Mesendoderm (in vitro differentiated cells): ENCODE results near the gene LOXL3.
A peak's percentile ranks its signal among the peaks of the same experiment; 100 is the strongest.

Experiments
- DNase-seq: peaks from one replicate; pipeline ENCODE4 v3.0.0; 2013
- H2AK5ac ChIP-seq: 2 replicates; pipeline ENCODE4 v1.6.1; 2013; ENCODE audit warnings: low read length, inconsistent platforms
- H2BK120ac ChIP-seq: 2 replicates; pipeline ENCODE4 v1.6.1; 2013; ENCODE audit warnings: low read depth, mild to moderate bottlenecking, low read length, moderate library complexity, mixed read lengths
- H2BK15ac ChIP-seq: replicated peaks from 2 replicates; pipeline ENCODE4 v1.6.1; 2013; ENCODE audit warnings: low read depth, mild to moderate bottlenecking, moderate library complexity
- H2BK5ac ChIP-seq: 2 replicates; pipeline ENCODE4 v1.6.1; 2013; ENCODE audit warnings: low read length, inconsistent platforms
- H3K18ac ChIP-seq: 2 replicates; pipeline ENCODE4 v1.6.1; 2013; ENCODE audit warnings: mild to moderate bottlenecking, low read length, mixed read lengths
- H3K23ac ChIP-seq: one replicate; pipeline ENCODE4 v1.6.1; 2013; ENCODE audit warnings: low read length
- H3K27ac ChIP-seq: 2 replicates; pipeline ENCODE4 v1.5.1; 2013; ENCODE audit warnings: low read depth, mild to moderate bottlenecking, inconsistent platforms, low read length, moderate library complexity
- H3K27me3 ChIP-seq: 2 replicates; pipeline ENCODE4 v1.6.1; 2013; ENCODE audit warnings: low read length, control low read depth, mild to moderate bottlenecking, inconsistent platforms; ENCODE audit not compliant: insufficient read depth, poor library complexity
- H3K36me3 ChIP-seq: 2 replicates; pipeline ENCODE4 v1.6.1; 2013; ENCODE audit warnings: low read length, inconsistent platforms; ENCODE audit not compliant: control insufficient read depth, insufficient read depth
- H3K4ac ChIP-seq: one replicate; pipeline ENCODE4 v1.6.1; 2013; ENCODE audit warnings: low read depth, mild to moderate bottlenecking, low read length, moderate library complexity
- H3K4me1 ChIP-seq: 2 replicates; pipeline ENCODE4 v1.6.1; 2013; ENCODE audit warnings: low read depth, low read length, inconsistent platforms; ENCODE audit not compliant: control insufficient read depth
- H3K4me2 ChIP-seq: 2 replicates; pipeline ENCODE4 v1.6.1; 2013; ENCODE audit warnings: low read length
- H3K4me3 ChIP-seq: 2 replicates; pipeline ENCODE4 v1.5.1; 2013; ENCODE audit warnings: mild to moderate bottlenecking, low read length
- H3K56ac ChIP-seq: one replicate; pipeline ENCODE4 v1.6.1; 2013; ENCODE audit warnings: low read length
- H3K79me1 ChIP-seq: 2 replicates; pipeline ENCODE4 v1.6.1; 2013; ENCODE audit warnings: low read length, inconsistent platforms
- H3K79me2 ChIP-seq: 2 replicates; pipeline ENCODE4 v1.6.1; 2013; ENCODE audit warnings: mild to moderate bottlenecking, low read length; ENCODE audit not compliant: control insufficient read depth, insufficient read depth
- H3K9ac ChIP-seq: 2 replicates; pipeline ENCODE4 v1.6.1; 2013; ENCODE audit warnings: low read length, inconsistent platforms
- H4K5ac ChIP-seq: one replicate; pipeline ENCODE4 v1.6.1; 2013; ENCODE audit warnings: low read length
- H4K8ac ChIP-seq: one replicate; pipeline ENCODE4 v1.6.1; 2013; ENCODE audit warnings: low read depth, mild to moderate bottlenecking, control low read depth, low read length, moderate library complexity
- WGBS: extraction: QIAGEN DNeasy Blood & Tissue Kit; methylation state at CpG from one replicate; pipeline ENCODE4 v1.1.7; 2013; ENCODE audit warnings: low lambda C conversion rate, missing lambda C conversion rate; ENCODE audit not compliant: insufficient coverage; ENCODE audit errors: extremely low coverage; 5-methylcytosine and 5-hydroxymethylcytosine counted together

LOXL3 gene

DNA sequence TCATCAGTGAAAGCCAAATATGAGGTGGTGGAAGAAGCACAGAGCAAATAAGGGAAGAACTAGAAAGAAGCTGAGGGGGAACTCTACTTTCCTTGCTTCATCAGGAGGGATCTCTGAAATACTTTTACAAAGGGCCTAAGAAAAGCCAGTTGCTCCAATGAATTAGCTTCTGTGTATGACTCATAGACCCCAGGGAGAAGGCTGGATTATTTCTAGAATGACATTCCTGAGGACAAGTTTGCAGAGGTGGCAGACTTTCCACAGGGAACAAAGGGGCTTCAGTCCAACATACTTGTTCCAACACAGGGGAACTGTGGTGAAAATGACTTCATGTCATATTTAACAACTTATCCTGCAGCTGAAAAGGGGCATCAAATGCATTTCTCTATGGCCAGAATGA, 29.8 kb upstream of the LOXL3 start:
- H3K4me3 ChIP-seq = no peak overlapping the region
- H3K23ac ChIP-seq = no peak overlapping the region
- peak; percentile 84 for DNase-seq
- no peak overlapping the region for H3K56ac ChIP-seq
- H3K18ac ChIP-seq = peak overlapping the region; percentile 83
- H3K4me2 ChIP-seq = no peak overlapping the region
- H2AK5ac ChIP-seq = no peak overlapping the region
- H2BK15ac ChIP-seq = no peak overlapping the region
- H3K36me3 ChIP-seq = no peaks in the 10 kb centered on the region
- H3K4ac ChIP-seq = no peak overlapping the region
- peaks cover 3% of the 10 kb centered on the region for H3K4me1 ChIP-seq
- no peaks in the 10 kb centered on the region for H3K79me1 ChIP-seq
- no peak overlapping the region for H3K9ac ChIP-seq
- no peaks in the 10 kb centered on the region for H3K27me3 ChIP-seq
- H4K5ac ChIP-seq = no peak overlapping the region
- no peak overlapping the region for H4K8ac ChIP-seq
- no peak overlapping the region for H2BK120ac ChIP-seq
- no peak overlapping the region for H2BK5ac ChIP-seq
- no peaks in the 10 kb centered on the region for H3K79me2 ChIP-seq
- H3K27ac ChIP-seq = no peak overlapping the region

DNA sequence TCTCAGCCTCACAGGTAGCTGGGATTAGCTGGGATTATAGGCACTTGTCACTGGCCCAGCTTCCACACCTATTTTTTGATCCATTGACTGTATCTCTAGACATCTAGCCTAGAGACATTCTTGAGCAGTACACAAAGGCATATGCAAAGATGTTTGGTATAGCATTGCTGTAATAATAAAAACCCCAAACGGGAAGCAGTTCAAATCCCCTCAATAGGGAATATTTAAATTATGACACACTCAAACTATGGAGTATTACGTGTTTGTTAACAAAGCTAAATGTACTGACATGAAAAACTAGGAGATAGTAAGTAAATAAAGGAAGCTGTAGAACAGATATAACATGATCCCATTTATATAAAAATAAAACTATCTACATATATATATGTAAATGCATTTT, 28.4 kb upstream of the LOXL3 start:
- DNase-seq = no peak
- no peak overlapping the region for H3K4me3 ChIP-seq
- H3K23ac ChIP-seq = no peak overlapping the region
- no peak overlapping the region for H2BK120ac ChIP-seq
- no peak overlapping the region for H2BK15ac ChIP-seq
- H3K18ac ChIP-seq = no peak overlapping the region
- no peak overlapping the region for H3K27ac ChIP-seq
- H3K4ac ChIP-seq = no peak overlapping the region
- no peak overlapping the region for H3K9ac ChIP-seq
- no peak overlapping the region for H4K5ac ChIP-seq
- no peak overlapping the region for H3K4me2 ChIP-seq
- no CpG with 5 or more reads among the region's 2 CpGs for WGBS
- H3K79me1 ChIP-seq = no peaks in the 10 kb centered on the region
- H3K27me3 ChIP-seq = no peaks in the 10 kb centered on the region
- H4K8ac ChIP-seq = no peak overlapping the region
- no peaks in the 10 kb centered on the region for H3K79me2 ChIP-seq
- H2AK5ac ChIP-seq = no peak overlapping the region
- no peak overlapping the region for H3K56ac ChIP-seq
- H2BK5ac ChIP-seq = no peak overlapping the region
- H3K4me1 ChIP-seq = peaks cover 3% of the 10 kb centered on the region
- H3K36me3 ChIP-seq = no peaks in the 10 kb centered on the region

DNA sequence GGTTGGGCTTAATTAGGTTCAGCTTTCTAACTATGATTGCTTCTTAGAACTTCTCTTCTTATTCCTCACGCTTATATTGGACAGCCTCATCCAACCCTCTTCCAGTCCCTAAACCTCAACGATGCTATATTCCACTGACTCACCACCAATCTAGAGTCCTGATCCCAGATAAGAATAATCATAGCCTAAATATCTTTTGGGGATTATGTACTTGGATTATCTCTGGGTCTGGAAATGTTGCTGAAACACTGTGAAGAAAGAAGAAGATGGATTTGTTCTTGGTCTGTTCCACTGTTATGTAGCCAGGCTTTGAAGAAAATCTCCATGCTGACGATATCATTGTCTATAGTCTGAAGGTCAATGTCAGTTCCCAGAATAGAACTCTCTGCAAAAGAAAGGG, 27.7 kb upstream of the LOXL3 start:
- Histone ChIP-seq H4K8ac (no peak overlapping the region), H3K27ac (no peak overlapping the region), H3K79me2 (no peaks in the 10 kb centered on the region), H3K4me3 (no peak overlapping the region), H2BK120ac (no peak overlapping the region), H3K79me1 (no peaks in the 10 kb centered on the region), H3K36me3 (no peaks in the 10 kb centered on the region), H3K27me3 (no peaks in the 10 kb centered on the region), H3K56ac (no peak overlapping the region), H4K5ac (no peak overlapping the region), H3K4me2 (no peak overlapping the region), H3K9ac (no peak overlapping the region), H2BK5ac (no peak overlapping the region), H3K4ac (no peak overlapping the region), H2BK15ac (no peak overlapping the region), H3K23ac (no peak overlapping the region), H3K18ac (no peak overlapping the region), H2AK5ac (no peak overlapping the region), H3K4me1 (peaks cover 3% of the 10 kb centered on the region)
- no peak for DNase-seq
- no CpG with 5 or more reads among the region's 3 CpGs for WGBS

- H3K79me2 ChIP-seq = no peaks in the 10 kb centered on the region
These were observed 24.7 kb upstream of the LOXL3 start for GRCh38 chr2:74578408-74578807.

GRCh38 chr2:74577448-74577847, 23.7 kb upstream of the LOXL3 start:
- Histone ChIP-seq H4K8ac (no peak overlapping the region), H3K27me3 (no peaks in the 10 kb centered on the region), H3K36me3 (no peaks in the 10 kb centered on the region), H3K4me1 (no peaks in the 10 kb centered on the region), H3K79me2 (no peaks in the 10 kb centered on the region), H3K18ac (no peak overlapping the region), H3K4me2 (no peak overlapping the region), H2BK15ac (no peak overlapping the region), H4K5ac (no peak overlapping the region), H3K23ac (no peak overlapping the region), H3K27ac (no peak overlapping the region), H3K9ac (no peak overlapping the region), H3K4me3 (no peak overlapping the region), H3K56ac (no peak overlapping the region), H3K4ac (no peak overlapping the region), H3K79me1 (no peaks in the 10 kb centered on the region), H2BK120ac (no peak overlapping the region), H2BK5ac (no peak overlapping the region), H2AK5ac (no peak overlapping the region)
- no peak for DNase-seq
- WGBS = no CpG with 5 or more reads among the region's 2 CpGs

More at GRCh38 chr2:74578408-74578807, 24.7 kb upstream of the LOXL3 start:
- H3K4me3 ChIP-seq = no peak overlapping the region
- H3K56ac ChIP-seq = no peak overlapping the region
- no peak overlapping the region for H3K4me2 ChIP-seq
- WGBS = no CpG with 5 or more reads among the region's 3 CpGs
- DNase-seq = no peak
- H3K4me1 ChIP-seq = peaks cover 2% of the 10 kb centered on the region
- H2BK120ac ChIP-seq = no peak overlapping the region
- no peak overlapping the region for H3K27ac ChIP-seq
- H2BK15ac ChIP-seq = no peak overlapping the region
- H3K18ac ChIP-seq = no peak overlapping the region
- no peaks in the 10 kb centered on the region for H3K79me1 ChIP-seq
- no peak overlapping the region for H4K8ac ChIP-seq
- H3K27me3 ChIP-seq = no peaks in the 10 kb centered on the region
- no peak overlapping the region for H2AK5ac ChIP-seq
- H2BK5ac ChIP-seq = no peak overlapping the region
- H3K9ac ChIP-seq = no peak overlapping the region
- no peak overlapping the region for H3K23ac ChIP-seq
- H3K4ac ChIP-seq = no peak overlapping the region
- no peak overlapping the region for H4K5ac ChIP-seq
- H3K36me3 ChIP-seq = no peaks in the 10 kb centered on the region

GRCh38 chr2:74576863-74577229, 23.1 kb upstream of the LOXL3 start:
- DNase-seq = no peak
- Histone ChIP-seq H2BK120ac (no peak overlapping the region), H3K4me3 (no peak overlapping the region), H3K36me3 (no peaks in the 10 kb centered on the region), H3K56ac (no peak overlapping the region), H3K79me2 (no peaks in the 10 kb centered on the region), H3K18ac (no peak overlapping the region), H3K9ac (no peak overlapping the region), H3K4me1 (no peaks in the 10 kb centered on the region), H3K4me2 (no peak overlapping the region), H3K4ac (no peak overlapping the region), H3K27ac (no peak overlapping the region), H3K23ac (no peak overlapping the region), H4K5ac (no peak overlapping the region), H2BK5ac (no peak overlapping the region), H4K8ac (no peak overlapping the region), H3K27me3 (no peaks in the 10 kb centered on the region), H3K79me1 (no peaks in the 10 kb centered on the region), H2AK5ac (no peak overlapping the region), H2BK15ac (no peak overlapping the region)
- no CpG with 5 or more reads among the region's 1 CpG for WGBS
